NCI-H146 treated with DMSO at 0.1 percent for 48 hours (cell line): ENCODE measurements around the gene CHN1.

Source experiments
- DNase-seq: peaks from one replicate; lab custom pipeline; 2025; ENCODE audit not compliant: unreplicated experiment; lab: John Stamatoyannopoulos, UW

The CHN1 gene

DNA sequence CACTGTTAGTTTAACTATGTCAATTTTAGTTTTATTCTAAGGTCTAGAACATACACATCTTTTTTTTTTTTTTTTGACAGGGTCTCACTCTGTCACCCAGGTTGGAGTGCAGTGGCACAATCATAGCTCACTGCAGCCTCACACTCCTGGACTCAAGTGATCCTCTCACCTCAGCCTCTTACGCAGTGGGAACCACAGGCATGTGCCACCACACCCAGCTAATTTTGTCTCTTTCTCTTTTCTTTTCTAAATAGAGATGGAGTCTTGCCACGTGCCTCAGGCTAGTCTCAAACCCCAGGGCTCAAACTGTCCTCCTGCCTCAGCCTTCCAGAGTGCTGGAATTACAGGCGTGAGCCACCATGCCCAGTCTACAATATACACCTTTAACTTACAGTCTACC lies 171.4 kb downstream of the CHN1 start:
- DNase-seq = no peak

DNA sequence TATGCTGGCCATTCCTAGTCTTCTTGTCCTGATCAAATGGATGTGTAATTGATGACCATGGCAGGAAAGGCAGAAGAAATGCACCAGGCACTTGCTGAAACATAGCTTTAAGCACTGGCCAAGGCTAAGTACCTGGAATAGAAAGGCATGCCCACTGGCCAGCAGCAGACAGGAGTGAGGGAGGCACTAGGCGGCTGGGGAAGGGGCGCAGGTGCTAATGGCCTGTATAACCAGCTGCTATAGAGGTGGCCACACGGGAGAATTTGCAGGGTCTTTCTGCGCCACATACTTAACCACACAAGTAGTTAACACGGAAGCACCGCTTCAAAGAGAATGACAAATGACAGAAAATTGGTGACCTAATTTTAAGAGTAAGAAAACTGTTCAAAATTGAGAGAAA lies 174.6 kb downstream of the CHN1 start:
- no peak for DNase-seq

DNA sequence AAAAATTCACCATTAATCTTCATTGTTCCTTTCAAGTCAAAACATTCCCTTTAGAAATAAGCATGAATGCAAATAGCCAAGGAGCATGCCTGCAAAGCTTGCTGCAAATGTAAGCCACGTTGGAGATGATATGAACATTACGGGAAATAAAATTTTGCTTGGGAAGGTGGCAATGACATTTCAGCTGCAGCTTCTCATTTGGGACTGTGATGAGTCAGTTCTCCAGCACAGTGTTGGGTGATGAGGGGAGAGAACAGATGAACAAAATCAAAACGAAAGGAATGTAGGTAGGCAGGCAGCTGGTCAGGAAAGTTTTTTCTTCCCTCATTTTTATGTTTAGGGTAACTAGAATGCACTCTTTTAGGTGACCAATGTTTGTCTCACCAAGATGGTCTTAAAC lies 175.6 kb downstream of the CHN1 start:
- no peak for DNase-seq

DNA sequence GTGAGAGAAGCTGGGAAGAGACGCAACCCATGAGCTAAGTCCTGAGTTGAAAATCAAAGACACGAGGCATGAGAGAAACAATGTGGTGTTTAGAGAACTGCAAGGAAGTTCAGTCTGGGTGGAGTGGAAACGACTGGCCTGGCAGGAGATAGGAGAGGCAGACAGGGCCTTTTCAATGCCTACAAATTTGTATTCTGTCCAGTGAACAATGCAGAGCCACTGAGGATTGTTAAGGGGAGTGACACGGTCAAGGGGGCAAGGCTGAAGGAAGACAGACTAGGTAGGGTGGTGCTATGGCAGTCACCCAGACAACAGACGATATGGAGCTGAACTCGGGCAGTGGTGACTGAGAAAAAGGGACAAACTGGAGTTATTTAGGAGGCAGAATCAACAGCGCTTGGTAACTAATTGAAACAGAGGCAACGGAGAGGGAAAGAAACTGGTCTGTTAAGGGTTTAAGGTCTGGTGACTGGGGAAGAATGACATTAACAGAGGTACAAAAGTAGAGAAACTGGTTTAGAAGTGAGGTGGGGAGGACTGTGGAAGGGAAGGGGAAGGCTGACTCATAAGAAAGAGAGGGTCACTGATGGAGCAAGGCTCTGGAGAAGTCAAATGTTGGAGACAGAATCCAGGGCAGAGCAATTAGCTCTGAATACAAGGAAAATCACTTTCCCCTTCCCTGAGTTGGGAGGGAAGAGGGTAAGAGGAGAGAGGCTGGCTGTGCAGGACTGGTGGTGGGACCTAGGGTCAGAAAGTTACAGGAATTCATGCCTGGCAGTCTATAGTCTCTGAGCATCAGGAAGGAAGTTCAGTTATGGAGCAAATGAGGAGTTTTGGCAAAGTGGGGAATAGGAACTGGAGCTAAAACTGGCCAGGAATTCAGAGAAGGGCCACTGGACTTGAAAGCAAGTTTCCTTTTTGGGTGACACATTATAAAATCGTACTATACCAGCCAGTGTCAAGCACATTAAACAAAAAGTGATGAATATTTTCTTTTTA lies 177.5 kb downstream of the CHN1 start:
- no peak for DNase-seq

DNA sequence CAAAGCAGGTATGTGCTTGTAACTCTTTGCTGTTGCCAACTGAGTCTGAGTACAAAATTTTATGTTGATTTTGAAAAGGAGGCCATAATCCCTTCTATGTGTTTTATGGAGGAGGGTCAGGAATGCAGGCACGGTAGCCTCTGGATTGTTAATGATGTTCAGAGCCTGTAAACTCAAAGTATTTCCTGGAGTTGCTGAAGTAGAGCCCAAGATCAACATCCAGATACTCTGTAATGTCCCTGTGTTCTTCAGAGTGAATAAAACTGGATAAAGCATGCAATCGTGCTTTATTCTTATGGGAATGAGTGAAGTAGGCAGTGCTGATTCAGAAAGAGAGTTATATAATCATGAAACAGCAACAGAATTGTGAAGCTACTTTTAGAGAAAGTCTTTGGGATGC lies 179.1 kb downstream of the CHN1 start:
- DNase-seq = no peak

DNA sequence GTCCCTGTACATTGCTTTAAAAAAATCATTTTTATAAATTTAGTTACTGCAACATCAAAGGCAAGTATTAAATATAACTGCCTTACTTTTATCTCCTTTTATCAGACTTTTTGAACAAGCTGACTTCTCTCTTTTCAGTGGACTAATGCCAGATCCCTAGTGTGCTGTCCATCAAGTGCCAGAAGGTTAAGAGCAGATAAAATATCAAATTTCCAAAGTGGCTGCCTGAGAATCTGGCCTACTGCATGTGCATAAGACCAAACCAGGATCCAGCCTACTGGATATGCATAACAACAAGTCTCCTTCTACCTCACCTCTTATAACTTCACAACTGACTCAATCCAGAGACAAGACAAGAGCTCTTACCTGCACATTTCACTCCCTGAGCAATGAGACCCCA lies 181.1 kb downstream of the CHN1 start:
- DNase-seq = no peak

DNA sequence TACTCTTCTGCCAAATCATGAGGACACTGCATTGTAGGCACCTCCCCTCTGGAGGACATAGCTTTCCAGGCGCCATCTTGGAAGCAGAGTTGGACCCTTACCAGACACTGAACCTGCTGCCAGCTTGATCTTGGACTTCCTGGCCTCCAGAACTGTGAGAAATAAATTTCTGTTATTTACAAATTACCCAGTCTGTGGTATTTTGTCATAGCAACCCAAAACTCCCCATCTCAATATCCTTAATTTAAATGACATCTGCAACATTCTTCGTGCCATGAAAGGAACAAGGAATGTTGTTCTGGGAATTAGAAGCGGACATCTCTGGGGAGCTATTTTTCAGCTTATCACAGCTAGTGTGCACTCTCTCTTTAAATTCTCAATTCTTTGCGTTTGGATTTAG lies 183.6 kb downstream of the CHN1 start:
- no peak for DNase-seq

DNA sequence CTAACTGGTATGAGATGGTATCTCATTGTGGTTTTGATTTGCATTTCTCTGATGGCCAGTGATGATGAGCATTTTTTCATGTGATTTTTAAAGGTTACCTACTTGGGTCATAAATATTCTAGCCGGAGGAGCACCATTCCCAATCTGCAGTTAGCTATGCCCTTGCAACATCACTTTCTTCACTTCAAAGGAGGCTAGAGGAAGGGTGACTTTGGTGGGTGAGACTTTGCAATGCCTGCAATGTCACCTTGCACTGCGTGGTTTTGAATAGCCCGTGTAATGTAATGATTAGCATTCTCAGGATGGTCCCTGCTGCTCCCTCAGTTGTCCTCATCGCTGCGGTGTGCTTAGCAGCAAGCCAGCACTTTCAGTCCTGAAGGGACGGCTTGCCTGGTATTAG lies 184.8 kb downstream of the CHN1 start:
- DNase-seq = no peak

DNA sequence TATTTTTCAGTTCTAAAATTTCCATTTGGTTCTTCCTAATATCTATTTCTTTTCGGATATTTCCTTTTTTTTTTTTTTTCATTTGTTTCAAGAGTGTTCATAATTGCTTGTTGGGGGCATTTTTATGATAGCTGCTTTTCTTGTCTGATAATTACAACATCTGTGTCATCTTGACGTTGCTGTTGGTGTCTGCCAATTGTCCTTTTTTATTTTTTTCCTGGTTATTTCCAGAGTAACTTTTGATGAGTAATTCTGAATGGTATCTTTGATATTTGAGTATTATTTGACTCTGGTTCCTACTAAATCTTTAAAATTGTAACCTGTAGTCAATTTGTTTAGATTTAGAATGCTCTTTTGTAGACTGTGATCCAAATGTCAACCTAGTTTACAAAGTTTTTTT lies 189.7 kb downstream of the CHN1 start:
- no peak for DNase-seq

DNA sequence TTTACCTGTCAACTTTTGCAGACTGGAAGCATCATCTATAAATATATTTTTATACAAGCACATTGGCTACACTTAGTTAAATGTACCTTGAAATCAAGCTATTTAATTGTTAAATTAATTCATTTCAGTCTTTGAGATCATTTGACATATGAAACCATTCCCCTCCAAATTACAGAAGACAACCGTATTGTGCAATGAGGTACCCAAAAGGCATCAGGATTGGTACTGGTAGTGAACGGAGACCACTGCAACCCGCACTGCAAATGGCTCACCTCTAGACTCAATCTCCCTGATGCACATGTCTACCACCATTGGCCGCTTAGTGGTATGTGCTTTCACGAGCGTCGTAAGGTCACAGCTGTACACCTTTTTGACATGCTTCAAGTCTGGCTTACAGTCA lies 193.1 kb downstream of the CHN1 start:
- DNase-seq = no peak

DNA sequence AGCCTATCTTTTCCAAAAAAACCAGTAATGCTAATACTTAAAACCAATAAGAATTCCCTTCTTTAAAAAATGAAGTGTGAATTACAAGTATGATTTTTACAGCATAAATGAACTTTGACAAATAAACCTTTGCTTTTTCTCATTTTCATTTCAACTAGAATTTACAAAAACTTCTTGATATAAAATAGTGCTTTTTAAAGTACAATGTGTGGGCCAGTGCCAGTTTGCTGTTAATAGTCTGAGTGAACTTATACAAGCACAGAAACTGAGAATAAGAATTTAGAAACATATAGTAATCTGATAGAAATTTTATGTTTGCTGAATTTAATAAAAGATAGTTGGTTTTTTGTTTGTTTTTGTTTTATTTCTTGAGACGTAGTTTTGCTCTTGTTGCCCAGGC lies 197.2 kb downstream of the CHN1 start:
- DNase-seq = no peak

DNA sequence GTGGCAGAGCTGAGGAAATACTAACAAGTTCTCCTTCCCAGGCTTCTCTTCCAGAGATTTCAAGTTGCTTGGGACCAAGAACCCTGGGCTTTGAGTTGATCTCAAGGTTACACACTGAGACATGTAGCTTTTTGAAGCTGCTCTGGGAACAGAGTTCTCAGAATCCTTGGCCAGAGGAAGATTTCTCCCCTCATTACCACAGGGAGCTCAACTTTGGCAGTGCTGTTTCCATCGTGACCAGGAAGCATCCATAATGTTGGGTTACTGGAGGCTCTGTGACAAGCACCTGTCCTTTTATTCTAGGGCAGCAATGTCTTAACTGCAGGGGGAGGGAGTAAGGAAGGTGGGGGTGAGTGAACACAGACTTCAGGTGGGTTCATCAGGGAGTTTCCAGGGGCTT lies 199.4 kb downstream of the CHN1 start:
- DNase-seq = no peak

DNA sequence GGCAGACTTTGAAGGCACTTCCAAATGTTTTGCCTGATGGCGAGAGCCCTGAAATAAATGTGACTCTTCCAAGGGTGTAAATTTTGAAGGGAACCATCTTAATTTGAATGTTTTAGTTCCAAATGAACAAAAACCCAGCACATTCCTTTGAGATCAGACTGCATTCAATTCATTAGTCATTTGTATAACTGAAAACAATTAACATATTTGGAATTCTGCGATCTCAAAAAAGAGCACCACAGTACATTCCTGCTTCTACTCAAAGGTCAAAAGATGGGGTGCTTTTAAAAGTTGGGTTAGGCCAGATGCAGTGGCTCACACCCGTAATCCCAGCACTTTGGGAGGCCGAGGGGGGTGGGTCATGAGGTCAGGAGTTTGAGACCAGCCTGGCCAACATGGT lies 202.7 kb downstream of the CHN1 start:
- DNase-seq = no peak

DNA sequence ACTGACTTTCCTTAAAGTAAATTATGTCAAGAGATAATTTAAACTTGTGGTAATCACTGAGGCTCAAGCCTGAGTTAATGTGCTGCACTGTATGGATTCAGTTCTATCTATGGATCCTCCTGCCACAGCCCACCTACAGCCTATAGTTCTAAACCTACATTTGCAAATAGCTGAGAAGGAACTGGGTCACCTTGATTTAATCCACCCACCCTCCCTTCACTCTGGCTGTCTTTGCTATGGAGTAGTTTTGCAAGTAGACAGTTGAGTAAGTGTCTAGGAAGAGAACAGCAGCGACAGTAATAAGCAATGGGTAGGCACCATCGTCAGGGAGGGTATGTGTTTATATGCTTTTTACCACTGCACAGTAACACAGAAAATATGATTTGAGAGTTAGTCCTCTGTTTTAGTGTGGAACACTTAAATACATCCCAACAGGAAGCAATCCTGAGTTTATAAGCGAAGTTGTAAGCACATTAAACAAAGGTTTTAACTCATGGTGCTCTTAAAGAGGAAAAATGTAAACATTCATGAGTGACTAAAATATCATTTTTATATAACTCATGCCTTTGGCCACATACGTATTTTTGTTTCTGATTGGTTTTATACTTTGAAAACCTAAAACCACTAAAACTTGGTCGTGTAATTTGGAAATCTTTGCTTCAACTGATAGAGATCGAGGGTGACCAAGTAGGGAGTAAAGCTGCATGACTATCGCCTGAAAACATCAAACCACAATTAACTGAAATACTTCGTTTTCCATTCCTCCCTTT lies 204.6 kb downstream of the CHN1 start:
- DNase-seq = no peak

DNA sequence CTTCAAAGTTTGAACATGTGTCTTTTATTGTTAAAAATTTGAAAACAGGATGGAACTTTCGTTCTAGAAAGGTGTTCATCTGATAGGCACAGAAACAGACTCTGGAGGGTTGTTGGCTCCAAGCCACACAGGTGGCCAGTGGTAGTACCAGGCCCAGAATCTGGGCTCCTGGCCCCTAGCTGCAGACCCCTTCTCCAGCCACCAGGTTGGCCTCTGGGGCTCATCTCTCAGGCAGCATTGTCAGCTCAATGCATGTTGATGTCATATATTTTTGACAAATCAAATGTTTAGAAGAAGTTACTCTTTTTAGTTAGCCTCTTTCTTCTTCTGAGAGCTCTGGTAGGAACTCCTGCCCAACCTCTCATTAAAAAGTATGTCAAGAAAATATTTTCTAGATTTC lies 206.4 kb downstream of the CHN1 start:
- DNase-seq = no peak

DNA sequence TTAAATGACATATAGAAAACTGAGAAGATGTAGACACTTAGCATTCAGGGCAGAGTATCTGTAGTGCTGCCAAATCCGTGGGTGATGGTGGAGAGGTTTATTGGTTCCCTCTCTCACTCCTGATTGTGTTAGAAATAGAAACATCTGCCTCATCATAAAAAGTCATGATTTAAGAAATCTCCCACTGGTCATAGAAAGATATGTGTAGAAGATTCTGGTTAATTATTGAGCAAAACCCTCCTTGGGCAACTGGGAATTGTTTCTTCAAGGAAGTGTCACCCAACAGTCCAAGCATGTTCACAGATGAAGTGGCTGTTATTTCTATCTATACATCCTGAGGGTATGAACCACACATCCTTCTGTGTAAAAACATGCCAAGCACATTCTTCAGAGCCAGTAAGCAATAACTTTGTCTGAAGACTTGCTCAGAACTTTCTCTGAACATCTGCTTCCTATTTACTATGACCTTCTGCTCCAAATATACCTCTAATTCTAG lies 207.4 kb downstream of the CHN1 start:
- no peak for DNase-seq

DNA sequence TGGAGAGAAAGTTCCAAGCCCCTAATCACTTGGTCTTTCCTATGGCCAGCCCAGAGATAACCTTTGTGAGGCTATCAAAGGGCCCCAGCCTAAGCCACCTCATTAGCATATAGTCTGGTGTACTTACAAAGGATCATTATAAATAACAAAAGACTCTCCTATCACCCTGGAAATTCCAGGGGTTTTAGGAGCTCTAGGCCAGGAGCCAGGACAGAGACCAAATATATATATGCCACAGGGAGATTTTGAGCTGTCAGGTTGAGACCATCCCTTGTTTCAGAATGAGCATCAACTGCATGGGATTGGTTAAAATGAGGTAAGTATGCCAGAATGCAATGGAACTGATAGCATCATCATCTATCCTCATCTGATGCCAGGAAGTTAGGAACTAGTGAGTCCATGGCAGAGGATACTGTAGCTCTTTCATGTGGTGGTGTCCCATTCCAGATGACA lies 208.8 kb downstream of the CHN1 start:
- DNase-seq = no peak

DNA sequence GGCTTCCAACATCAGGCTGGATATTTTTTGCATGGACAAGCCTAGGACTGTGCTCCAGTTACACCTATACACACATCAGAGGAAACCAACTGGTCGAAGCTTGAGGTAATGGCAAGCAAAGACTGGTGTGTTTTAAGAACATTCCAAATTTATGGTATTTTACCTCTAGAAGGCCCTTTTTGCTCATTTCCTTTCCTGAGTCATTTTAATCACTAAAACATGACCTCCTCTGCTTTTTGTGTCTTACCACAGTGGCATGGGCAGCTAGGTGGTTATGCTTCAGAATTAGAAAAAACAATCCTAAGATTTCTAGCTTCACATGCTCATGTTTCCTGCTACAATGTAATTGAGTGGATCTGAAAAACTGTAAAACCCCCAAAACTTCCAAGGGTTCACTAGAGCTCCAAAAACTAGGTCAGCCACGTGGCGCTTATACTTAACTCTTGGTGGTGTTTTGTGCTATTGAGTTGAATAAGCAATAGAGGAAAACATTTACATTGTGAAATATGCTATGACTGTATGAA lies 210.3 kb downstream of the CHN1 start:
- no peak for DNase-seq

DNA sequence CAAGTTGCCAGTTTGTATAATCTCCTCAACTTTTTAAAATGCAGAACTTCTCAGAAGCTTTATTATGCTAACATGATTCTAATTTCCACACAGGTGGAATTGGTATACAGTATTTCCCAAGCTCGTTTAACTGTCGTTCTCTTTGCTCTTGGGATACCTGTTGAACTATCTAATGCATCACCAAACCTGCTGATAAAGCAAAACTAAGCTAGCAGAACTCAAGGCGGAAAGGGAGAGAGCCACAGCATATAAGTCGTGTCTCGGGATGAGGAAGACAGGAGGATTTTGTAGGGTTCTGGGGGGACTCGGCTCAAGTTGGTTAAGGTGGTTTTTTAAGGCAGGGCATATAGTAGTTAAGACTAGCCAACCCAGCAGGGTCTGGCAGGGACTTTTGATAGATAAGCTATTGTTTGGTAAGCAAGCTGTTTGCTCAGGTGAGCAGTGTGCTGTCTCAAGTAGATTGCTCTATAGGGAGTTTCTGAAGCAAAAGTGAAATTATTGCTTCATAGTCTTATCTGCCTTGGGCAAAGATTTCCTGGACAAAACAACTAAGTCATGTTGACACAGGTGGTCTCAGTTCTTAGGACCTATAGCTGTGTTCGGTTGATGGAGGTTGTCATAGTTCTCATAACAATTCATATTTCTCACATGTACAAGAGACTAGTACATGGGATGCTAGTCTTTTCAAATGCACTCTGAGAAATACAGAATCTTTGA lies 212.7 kb downstream of the CHN1 start:
- DNase-seq = no peak

DNA sequence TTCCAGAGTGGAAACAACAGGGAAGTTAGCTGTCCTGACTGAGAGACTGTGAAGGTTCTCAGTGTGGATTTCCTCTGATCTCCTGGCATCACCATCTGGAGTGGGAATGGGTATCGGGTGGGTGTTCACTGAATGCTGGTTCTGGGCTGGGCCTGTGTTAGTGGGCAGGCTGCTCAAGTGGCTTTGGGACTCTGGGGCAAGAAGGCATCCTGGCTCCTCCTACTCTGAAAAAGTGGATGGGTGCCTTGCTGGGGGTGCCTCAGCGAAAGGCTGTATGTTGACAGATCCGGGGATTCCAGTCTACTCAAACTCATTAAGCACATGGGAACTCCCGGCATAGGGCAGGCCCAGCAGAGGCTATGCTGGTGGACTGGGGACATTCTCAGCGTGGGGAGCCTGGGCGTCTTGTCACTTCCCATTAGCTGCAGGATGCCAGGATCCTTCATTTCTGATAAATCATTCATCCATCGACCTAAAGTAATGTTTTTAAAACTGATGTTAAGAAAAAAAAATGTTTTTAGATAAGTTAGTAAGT lies 213.4 kb downstream of the CHN1 start:
- no peak for DNase-seq

DNA sequence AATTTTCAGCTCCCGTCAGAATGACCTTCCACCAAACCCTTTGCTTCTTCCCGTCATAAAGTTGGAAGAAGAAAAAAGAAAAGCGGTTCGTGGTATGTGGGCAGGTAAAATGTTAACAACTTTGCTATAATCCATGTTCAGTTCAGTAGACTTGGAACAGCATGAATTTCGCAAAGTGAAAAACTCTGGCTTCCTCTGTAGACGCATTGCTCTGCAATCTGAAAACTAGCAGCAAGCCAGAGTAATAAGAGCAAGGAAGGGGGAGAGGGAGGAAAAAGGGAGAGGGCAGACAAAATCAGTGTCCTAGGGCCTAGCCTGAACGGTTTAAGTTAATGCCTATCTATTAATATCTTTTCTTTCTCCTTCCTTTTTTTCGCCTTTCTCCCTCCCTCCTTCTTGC lies 214.2 kb downstream of the CHN1 start:
- no peak for DNase-seq
